ENCODE data around the gene HRH3. TPM values are rescaled to one million over a fixed set of nuclear protein-coding genes. Genes with fewer than 3 reads are reported as not detected.

HRH3 gene
- total RNA-seq, 4 donors from 2014 or later: not detected

DNA sequence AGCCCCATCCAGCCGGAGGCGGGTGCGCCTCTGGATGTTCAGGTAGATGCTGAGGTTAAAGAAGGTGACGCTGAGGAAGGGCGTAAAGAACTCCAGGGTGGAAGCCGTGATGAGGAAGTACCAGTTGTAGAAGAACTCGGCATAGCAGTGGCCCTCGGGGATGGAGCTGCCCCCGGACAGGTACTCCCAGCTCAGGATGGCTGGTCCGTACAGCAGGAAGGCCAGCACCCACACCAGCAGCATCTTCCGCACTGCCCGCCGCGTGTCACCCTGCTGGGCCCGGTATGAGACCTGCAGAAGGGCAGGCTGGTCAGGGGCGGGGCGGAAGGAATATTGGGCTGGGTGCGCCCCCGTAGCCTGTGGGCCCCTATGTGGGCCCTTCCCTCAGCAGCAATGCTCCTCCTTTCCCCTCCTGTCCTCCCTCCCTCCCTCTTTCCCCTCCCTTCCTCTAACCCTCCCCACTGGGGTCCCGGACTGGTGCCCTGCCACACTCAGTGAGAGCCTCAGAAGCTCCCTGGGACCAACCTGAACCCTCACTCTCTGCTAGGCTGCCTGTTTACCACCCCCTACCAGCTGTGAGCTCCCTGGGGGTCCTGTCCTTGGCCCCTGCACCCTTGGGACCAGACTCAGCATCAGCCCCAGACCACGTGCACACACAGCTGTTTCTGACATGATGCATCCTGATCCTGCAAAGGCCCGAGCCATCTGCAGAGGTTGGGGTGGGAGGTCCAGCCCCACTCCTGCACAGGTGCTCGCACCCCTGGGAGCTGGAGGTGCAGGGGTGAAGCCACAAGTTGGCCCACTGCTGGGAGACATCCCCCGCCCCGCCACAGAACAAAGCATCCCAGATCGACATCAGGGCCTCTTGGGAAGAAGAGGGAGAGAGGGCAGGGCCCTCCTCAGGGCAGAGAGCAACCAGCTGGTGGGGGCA lies 3.2 kb downstream of the HRH3 start:
- intact Hi-C loops (cut with DNase I): no loop called here
- Histone ChIP-seq H3K4me1 (peaks cover 15 to 28% (median 21%) of the 10 kb centered on the region in 4 donors), H3K4me3 (no peak overlapping the region), H3K27me3 (peaks cover 5 to 91% (median 48%) of the 10 kb centered on the region in 4 donors), H3K36me3 (no peaks in the 10 kb centered on the region), H3K9me3 (no peaks in the 10 kb centered on the region), H3K27ac (replicated peaks in 1 of 4) (no peak overlapping the region)
- WGBS: 71% methylated on average over 13 of the region's 26 CpGs
- TF ChIP-seq POLR2A (IDR thresholded peaks at IDR 0.05; ENCODE audit: low read depth) (no peak), EP300 (IDR thresholded peaks at IDR 0.05) (no peak), POLR2AphosphoS5 (IDR thresholded peaks at IDR 0.05) (no peak), CTCF (IDR thresholded peaks at IDR 0.05) (no peak)
- no peak for DNase-seq (ENCODE audit: extremely low spot score)

- Histone ChIP-seq H3K4me1 (peaks cover 15 to 26% (median 20%) of the 10 kb centered on the region in 4 donors), H3K9me3 (no peaks in the 10 kb centered on the region), H3K36me3 (no peaks in the 10 kb centered on the region), H3K27ac (replicated peaks in 1 of 4) (no peak overlapping the region), H3K27me3 (peaks cover 5 to 91% (median 49%) of the 10 kb centered on the region in 4 donors), H3K4me3 (no peak overlapping the region)
- TF ChIP-seq CTCF (IDR thresholded peaks at IDR 0.05) (no peak), POLR2AphosphoS5 (IDR thresholded peaks at IDR 0.05) (no peak), EP300 (IDR thresholded peaks at IDR 0.05) (no peak), POLR2A (IDR thresholded peaks at IDR 0.05; ENCODE audit: low read depth) (no peak)
- intact Hi-C loops (cut with DNase I): no loop called here
- 92% methylated on average over 14 of the region's 40 CpGs for WGBS
- no peak for DNase-seq (ENCODE audit: extremely low spot score)
These were observed 4.0 kb downstream of the HRH3 start for GRCh38 chr20:62215991-62216635.

GRCh38 chr20:62215020-62215990 lies 4.8 kb downstream of the HRH3 start:
- Histone ChIP-seq H3K4me1 (peaks cover 9 to 18% (median 13%) of the 10 kb centered on the region in 4 donors), H3K36me3 (no peaks in the 10 kb centered on the region), H3K4me3 (no peak overlapping the region), H3K9me3 (no peaks in the 10 kb centered on the region), H3K27ac (replicated peaks in 1 of 4) (no peak overlapping the region), H3K27me3 (peaks cover 5 to 91% (median 49%) of the 10 kb centered on the region in 4 donors)
- 83% methylated on average over 26 of the region's 29 CpGs for WGBS
- no peak for TF ChIP-seq EP300 (IDR thresholded peaks at IDR 0.05)
- TF ChIP-seq POLR2AphosphoS5 (IDR thresholded peaks at IDR 0.05): no peak
- TF ChIP-seq CTCF (IDR thresholded peaks at IDR 0.05): no peak
- no peak for TF ChIP-seq POLR2A (IDR thresholded peaks at IDR 0.05; ENCODE audit: low read depth)
- no peak for DNase-seq (ENCODE audit: extremely low spot score)
- intact Hi-C loops (cut with DNase I): no loop called here

GRCh38 chr20:62214067-62214466 lies 6.0 kb downstream of the HRH3 start:
- TF ChIP-seq POLR2AphosphoS5 (IDR thresholded peaks at IDR 0.05): no peak
- no peak for TF ChIP-seq EP300 (IDR thresholded peaks at IDR 0.05)
- no peak for TF ChIP-seq CTCF (IDR thresholded peaks at IDR 0.05)
- no peak for TF ChIP-seq POLR2A (IDR thresholded peaks at IDR 0.05; ENCODE audit: low read depth)
- Histone ChIP-seq H3K4me1 (peaks cover 3 to 5% (median 3%) of the 10 kb centered on the region in 4 donors), H3K27ac (replicated peaks in 1 of 4) (no peak overlapping the region), H3K4me3 (no peak overlapping the region), H3K27me3 (peaks cover 5 to 92% (median 51%) of the 10 kb centered on the region in 4 donors), H3K36me3 (no peaks in the 10 kb centered on the region), H3K9me3 (no peaks in the 10 kb centered on the region)
- WGBS: 63% methylated on average over 10 of the region's 12 CpGs
- no peak for DNase-seq (ENCODE audit: extremely low spot score)
- intact Hi-C loops (cut with DNase I): no loop called here
